Activated CD8-positive, alpha-beta memory T cell treated with anti-CD3 and anti-CD28 coated beads for 24 hours (primary cell): Measurements from ENCODE around the gene GLIS2.
"Not testable (repeated sequence)": the region's sequence is repeated elsewhere in the genome, so short reads cannot be mapped to it uniquely, and the experiment has no call there.

Experiments
- DNase-seq: peaks from one replicate; pipeline ENCODE4 v3.0.0-alpha.2; 2020

The GLIS2 gene

DNA sequence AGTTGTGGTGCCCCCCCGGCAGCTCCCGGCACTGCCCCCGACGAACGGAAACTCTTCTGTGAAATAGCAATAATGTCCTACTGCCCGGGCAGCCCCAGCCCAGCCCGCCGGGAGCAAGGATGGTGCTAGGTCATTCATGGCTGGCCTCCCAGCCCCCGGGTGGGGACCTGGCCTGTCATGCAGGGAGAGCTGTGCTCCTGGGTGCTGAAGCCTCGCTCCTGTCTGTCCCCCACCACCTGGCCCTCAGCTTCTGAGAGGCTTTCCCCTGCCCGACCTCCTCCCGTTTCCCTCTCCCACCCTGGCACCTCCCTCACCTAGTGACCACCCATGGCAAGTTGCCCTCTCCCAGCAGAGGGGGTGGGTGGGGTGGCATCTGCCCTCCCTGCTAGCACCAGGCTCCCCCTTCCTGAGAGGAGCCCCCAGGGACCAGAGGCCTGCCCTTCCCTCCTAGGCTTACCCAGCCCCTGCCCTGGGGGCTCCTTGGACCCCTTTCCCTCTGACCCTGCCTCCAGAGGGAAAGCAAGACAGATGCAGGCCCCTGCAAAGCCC lies 21.7 kb downstream of the GLIS2 start:
- DNase-seq: no peak

DNA sequence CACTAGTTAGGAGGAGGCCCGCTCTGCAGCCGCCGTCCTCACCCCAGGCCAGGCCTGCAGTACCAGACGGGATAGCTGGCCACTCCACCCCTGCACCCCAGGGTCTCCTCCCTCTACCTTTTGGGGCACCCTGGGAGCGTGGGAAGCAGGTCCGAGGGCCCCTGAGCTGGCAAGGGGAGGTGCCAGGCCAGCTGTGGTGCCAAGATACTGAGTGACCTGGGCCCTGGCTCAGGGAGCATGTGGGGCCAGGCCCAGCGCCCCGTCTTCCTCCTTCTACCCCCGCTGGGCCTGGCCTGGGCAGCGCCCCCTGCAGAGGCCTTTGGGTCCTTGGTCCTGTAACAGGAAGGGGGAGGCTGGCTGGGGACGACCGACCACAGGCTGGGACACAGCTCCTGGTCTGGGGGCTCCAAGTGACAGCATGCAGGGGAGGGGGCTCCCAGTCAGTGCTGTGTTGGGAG lies 22.3 kb downstream of the GLIS2 start:
- DNase-seq: no peak

DNA sequence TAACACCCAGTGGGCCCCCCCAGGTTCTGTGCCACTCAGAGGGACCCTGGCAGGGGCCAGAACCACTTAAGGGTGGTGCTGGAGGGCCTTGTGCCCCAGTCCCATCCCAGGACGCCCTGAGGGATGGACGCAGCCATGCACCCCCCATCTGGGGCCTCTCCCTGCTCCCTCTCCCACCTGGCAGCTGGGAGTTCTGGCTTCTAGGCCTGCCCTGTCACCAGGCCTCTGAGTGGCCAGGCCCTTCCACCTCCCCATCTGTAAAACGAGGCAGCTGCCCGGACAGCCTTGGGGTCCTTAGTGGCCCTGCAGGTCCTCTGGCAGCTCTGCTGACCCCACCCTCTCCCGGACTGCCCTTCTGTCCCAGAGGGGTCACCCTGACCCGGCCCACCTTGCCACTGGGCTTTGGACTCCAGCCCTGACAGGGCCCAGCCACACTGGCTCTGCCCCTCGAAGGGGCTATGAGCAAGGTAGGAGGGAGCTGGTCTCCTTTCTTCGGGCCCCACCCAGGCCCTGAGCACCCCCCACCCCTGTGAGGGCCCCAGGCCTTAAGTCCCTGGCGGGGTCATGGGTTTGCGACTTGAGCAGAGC lies 22.9 kb downstream of the GLIS2 start:
- DNase-seq: no peak

DNA sequence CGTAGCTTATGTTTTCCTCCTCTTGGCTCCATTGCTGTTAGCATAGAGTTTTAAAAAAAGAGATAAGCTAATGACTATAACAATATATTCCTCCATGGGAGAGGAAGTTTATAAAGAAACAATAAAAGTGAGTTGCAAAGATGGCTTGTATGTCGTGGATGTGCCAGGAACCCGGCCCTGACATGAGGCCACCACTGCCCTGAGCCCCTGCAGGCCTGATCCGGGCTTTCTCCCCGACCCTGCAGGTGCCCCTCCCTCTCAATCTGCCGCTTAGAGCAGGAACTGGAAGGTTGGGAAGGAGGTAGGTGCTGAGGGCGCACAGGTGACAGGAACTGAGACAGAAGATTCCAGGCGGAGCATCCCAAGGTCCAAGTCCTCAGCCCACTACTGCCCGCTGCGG lies 23.6 kb downstream of the GLIS2 start:
- DNase-seq: no peak

DNA sequence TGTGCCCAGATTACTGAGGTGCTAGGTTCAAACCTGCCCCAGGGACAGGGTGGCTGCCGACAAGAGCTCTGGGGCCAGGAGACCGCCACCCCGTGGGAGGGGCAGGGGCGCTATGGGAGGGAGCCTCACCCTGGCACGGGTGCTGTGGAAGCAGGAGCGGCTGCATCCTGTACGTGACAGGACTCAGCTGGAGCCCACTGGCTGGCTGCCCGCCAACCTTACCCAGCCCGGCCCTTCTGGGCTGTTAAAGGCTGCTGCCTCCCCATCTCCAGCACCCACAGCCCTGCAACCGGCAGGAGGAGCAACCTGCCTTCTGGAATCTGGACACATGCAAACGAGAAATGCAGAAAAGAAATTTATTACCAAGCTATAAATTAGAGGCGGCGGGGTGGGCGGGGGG lies 24.0 kb downstream of the GLIS2 start:
- no peak for DNase-seq

DNA sequence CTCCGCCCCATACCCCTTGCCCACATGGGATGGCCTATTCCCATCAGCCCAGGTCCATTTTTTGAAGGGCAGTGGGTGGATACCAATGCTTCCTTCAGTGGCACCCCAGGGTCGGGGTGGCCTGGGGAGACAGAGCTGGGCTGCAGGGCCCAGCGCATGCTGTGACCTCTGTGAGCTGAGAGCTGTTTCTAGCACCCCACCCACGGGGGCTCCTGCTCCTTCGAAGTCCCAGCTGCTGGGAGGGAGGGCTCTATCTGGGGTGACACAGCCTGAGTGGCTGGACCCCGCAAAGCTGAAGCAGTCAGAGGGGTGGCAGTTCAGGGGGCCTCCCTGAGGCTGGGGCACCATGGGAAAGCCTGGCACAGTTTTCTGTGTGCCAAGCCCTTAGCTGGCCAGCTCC lies 24.6 kb downstream of the GLIS2 start:
- no peak for DNase-seq

DNA sequence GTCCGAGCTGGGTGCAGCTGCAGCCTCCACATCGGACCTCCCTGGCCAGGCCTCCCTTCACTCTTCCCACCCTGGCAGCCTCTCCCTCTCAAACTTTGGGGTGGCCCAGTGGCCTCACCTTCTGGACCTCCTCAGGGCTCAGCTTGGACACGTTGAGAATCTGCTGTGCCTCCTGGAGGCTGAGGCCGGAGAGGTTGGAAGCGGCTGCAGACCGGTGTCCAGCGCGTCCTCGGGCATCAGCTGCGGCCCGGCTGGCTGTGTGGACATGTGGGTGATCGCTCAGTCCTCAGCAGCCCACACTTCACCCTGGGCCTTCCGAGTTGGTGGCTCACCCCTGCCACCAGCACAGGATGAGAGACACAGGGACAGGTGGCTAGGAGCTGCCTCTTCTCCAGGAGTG lies 25.4 kb downstream of the GLIS2 start:
- no peak for DNase-seq

DNA sequence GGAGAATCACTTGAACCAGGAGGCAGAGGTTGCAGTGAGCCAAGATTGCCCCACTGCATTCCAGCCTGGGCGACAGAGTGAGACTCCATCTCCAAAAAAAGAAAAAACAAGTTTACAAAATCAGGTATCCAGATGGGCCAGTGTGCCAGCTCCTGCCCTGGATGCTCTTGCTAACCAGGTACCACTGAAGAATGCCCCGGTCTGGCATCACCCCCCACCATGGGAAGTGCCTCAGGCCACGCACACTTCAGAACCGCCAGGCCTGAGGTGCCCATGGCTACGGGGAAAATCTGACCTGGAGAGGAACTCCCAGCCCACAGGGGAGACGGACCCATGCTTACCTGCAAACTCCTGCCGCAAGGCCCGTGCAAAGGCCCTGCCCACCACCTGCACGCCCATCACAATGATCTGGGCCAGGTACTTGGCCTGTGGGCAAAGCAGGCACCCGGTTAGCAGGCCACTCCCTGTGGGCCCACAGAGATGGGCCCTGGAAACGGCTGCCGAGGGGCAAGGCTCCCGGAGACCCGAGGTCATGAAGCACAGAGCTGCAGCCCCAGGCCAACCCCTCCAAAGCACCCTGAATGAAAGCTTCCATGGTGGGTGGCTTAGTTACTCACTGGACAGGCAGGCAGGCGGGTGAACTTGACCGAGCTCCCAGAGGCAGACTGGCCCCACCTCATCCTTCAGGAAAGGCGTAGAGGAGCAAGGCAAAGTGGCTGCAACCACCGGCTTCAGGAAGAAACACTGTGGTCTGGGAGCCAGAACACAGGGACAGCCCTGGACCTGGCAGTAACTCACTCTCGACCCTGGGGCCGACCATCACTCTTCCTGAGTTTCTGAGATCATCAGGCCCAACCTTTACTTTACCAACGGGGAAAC lies 27.2 kb downstream of the GLIS2 start:
- DNase-seq: no peak

DNA sequence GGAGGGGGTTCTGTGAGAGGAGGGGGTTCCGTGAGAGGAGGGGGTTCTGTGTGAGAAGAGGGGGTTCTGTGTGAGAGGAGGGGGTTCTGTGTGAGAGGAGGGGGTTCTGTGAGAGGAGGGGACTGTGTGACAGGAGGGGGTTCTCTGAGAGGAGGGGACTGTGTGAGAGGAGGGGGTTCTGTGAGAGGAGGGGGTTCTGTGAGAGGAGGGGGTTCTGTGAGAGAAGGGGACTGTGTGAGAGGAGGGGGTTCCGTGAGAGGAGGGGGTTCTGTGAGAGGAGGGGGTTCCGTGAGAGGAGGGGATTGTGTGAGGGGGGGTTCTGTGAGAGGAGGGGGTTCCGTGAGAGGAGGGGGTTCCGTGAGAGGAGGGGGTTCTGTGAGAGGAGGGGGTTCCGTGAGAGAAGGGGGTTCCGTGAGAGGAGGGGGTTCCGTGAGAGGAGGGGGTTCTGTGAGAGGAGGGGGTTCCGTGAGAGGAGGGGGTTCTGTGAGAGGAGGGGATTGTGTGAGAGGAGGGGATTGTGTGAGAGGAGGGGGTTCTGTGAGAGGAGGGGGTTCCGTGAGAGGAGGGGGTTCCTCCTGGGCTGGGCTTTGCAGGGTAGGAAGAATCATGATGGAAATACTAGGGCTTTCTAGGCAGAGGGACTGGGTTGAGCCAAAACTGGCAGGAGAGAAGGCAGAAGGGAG lies 28.6 kb downstream of the GLIS2 start:
- not testable (repeated sequence) for DNase-seq

DNA sequence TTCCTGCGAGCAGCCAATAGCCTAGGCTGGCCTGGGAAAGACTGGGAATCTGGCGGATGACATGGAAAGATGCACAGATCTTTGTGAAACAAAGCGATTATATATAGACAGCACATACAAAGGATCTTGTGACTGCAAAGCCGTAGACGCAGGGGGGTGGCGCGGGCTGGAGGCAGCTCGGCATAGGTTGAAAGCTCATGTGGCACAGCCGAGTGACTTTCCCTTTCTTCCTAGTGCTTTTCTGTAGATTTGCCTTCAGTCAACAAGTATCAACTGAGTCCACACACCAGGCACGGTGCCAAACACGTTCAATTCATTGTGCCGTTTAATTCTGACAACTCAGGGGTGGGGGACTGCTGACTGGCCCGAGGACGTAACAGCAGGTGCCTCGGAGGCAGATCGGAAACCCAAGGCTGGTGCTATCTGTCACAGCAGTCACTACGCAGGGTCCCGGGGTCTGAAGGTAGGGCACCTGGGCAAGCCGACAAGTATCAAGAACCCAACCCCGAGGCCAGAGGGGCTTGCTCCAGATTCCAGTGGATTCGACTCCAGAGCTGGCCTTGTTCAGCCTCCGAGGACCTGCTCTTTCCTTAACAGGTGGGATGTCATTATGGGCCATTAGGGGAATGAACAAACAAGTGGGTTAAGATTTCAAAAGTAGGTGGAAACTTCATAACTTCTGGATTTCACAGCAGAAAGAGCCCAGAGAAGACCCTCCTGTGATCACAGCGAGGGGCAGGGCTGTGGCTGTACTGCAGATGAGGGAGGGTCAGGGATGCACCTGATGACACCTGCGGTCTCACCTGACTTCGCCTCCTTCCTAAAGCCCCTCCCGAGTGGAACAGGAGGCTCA lies 29.3 kb downstream of the GLIS2 start:
- DNase-seq: no peak

DNA sequence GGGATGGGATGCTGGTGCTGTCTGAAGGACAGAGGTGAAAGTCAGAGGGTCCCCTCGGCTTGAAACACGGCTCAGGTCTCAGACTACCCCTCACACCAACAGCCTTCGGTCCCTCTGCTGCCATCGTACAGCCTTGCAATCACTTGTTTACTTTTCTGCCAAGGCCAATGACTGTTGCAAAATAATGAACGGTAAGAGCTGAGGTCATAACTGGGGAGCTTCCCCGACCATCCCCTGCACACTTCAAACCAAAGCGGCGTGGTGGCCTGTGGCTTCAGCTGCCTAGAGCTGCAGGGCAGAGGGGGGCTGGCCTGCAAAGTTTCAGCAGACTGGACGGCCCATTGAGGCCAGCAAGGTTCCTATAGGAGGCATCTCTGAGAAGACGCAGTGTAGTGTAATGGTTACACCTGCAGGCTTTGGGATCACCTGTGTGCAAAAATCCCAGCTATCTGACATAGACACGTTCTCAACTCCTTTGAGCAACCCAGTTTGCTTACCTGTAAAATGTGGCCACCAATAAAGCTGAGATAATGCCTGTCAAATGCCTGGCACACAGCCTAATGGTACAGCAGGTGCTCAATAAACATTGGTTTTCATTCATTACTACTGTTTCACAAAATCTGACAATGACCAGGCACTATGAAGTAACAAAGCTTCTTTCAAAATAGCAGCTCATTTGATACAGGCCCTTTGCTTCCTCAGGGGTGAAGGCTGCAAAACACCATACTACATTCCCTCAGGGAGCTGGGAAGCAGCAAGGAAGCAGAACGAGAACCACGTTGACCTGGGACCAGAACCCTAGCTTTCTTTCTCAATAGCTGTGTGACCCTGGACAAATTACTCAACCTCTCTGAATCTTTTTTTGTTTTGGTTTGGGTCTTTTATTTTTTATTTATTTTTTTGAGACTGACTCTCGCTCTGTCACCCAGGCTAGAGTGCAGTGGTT lies 30.2 kb downstream of the GLIS2 start:
- no peak for DNase-seq

DNA sequence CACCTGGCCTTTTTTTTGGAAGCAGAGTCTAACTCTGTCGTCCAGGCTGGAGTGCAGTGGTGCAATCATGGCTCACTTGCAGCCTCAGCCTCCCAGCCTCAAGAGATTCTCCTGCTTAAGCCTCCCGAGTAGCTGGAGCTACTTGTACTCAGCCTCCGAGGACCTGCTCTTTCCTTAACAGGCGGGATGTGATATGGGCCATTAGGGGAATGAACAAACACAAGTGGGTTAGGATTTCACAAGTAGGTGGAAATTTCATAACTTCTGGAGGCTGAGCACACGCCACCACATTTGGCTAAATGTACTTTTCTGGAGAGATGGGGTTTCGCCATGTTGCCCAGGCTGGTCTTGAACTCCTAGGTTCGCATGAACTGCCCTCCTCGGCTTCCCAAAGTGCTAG lies 31.1 kb downstream of the GLIS2 start:
- DNase-seq: no peak

DNA sequence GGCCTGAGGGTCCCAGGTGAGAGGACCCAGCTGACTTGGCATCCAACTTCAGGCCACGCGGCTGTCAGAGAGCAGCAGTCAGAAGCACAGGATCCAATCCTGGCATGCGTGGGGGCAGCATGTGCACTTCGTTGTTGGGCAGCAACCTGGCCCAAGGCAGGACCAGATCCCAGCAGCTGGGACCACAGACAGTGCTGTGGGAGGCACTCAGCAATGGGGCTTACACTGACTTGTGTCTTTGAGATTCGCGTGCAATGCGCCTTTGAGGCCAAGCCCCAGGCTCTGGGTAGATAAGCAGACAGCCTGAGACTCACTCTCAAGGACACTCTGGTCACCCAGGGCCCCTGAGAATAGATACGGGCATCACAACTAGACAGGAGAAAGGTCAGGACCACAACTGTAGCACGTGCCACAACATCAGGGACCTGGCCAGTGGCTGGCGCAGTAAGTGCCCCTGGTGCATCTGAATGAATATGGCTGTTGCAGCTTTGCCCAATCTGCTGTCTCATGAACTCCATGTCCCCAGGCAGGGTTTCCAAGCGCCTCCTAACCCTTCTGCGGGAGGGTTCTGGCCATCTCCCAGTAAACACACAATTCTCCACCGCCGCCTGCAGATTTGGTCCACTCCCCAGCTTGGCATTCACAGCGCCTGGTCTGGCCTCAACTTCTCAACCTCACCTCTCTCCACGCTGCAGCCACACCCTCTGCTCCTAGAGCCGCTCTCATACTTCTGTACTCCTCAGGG lies 32.1 kb downstream of the GLIS2 start:
- no peak for DNase-seq

DNA sequence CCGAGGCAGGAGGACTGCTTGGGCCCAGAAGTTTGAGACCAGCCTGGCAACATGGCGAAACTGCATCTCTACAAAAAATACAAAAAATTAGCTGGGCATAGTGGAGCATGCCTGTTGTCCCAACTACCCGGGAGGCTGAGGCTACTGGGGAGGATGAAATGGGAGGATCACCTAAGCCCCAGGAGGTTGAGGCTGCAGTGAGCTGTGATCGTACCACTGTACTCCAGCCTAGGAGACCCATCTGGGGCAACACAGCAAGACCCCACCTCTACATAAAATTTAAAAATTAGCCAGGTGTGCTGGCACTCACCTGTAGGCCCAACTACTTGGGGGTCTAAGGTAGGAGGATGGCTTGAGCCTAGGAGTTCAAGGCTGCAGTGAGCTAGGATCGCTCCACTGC lies 33.5 kb downstream of the GLIS2 start:
- DNase-seq: no peak

DNA sequence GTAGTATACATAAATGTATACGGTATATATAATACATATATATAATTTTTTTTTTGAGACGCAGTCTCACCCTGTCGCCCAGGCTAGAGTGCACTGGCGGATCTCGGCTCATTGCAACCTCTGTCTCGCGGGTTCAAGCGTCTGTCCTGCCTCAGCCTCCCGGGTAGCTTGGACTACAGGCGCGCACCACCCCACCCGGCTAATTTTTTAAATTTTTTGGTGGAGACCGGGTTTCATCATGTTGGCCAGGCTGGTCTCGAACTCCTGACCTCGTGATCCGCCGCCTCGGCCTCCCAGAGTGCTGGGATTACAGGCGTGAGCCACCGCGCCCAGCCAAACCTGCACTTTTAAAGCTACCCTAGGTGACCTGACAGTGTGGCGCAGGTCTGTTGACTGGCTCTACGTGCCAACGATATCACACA lies 34.5 kb downstream of the GLIS2 start:
- no peak for DNase-seq

DNA sequence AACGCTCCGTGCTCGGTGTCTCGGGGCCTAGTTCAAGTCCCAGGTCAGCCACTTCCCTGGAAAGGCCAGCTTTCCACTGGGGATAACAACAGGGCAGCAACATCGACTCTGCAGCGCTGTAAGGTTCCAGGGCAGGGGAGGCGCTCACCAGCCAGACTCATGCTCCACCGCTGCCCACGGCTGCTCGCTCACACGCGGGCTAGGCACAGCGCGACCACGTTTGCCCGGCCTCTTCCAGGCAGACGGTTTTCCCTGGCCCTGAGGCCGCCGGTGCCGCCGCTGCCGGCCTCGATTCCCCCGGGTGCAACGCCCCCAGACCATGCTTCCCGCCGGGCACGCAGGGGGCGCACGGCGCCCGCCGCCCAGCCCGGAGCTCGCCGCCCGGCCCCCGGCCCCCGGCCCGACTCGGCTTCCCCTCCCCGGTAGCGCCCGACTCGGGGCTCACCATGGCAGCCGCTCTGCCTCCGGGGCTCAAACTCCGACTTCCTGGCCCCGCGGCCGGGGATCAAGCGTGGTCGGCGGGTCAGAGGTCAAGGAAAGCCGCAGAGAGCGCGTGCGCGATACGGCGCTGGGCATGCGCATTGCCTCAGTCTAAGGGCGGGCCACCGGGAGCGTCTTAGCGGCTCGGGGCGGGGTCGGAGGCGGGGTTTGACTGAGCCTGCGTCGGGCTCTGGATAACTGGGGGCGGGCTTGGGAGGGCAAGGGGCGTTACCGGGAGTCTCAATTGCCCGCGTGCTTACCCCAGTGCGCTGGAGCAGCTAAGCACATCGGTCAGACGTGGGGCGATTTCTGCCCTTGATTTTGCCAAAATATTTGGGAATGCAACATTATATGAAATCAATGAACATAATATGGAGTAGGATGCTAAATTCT lies 35.2 kb downstream of the GLIS2 start, which contains the start of gene PAM16:
Gene PAM16 (minus strand): TSS at position 535 of the 873 bp plus-strand sequence. CDS start 87 bp downstream, at position 448.
- peak; percentile 100 for DNase-seq

DNA sequence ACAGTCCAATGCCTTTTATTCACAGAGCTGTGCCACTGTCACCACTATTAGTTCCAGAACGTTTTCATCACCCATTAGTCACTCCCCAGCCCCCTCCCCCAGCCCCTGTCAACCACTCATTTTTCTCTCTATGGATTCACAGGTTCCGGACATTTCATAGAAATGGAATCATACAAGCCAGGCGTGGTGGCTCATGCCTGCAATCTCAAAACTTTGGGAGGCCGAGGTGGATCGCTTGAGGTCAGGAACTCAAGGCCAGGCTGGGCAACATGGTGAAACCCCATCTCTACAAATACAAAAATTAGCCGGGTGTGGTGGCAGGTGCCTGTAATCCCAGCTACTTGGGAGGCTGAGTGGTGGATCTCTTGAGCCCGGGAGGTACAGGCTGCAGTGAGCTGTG lies 36.0 kb downstream of the GLIS2 start:
- no peak for DNase-seq

DNA sequence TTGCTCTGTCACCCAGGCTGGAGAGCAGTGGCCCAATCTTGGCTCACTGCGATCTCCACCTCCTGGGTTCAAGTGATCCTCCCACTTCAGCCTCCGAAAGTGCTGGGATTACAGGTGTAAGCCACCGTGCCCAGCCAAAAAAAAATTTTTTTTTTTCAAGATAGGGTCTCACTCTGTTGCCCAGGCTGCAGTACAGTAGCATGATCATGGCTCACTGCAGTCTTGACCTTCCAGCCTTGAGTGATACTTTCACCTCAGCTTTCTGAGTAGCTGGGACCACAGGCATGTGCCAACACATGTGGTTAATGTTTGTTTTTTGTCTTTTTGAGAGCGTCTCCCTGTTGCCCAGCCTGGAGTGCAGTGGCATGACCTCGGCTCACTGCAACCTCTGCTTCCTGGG lies 37.0 kb downstream of the GLIS2 start:
- DNase-seq: no peak

DNA sequence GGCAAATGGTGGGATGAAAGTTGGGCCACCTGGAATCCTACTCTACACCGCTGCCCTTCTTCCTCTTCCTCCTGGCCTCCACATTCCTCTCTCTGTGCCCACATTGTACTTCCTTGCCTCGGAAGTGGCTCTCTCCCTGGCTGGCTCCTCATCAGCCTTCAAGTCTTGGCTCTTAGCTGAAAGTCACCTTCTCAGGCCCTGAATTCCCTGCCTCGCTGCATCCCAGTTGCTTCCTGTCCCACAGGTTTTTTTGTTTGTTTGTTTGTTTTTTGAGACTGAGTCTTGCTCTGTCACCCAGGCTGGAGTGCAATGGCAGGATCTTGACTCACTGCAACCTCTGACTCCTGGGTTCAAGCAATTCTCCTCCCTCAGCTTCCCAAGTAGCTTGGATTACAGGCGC lies 37.8 kb downstream of the GLIS2 start:
- DNase-seq: no peak
